HepG2 (cell line): ENCODE data around the gene CEACAM5.

Experiments used
- CTCF ChIP-seq: sonication (generic); formaldehyde crosslinking; IDR thresholded peaks from 2 replicates; pipeline ENCODE4 v1.5.0; 2020; ENCODE audit warnings: mild to moderate bottlenecking, missing genetic modification reagents, moderate library complexity
- FOXA3 ChIP-seq: IDR thresholded peaks from 2 replicates; pipeline ENCODE4 v1.6.1; 2016; ENCODE audit warnings: missing genetic modification reagents, missing compliant biosample characterization
- IRF2 ChIP-seq: IDR thresholded peaks from 2 replicates; pipeline ENCODE4 v1.6.1; 2018; ENCODE audit warnings: missing genetic modification reagents, missing compliant biosample characterization
- KDM4B ChIP-seq: sonication (generic); formaldehyde crosslinking; IDR thresholded peaks from 2 replicates; pipeline ENCODE4 v1.4.0; 2020; ENCODE audit warnings: missing genetic modification reagents
- LCORL ChIP-seq, 2 experiments: fragments of 450-650 bp in 1 of 2; sonication (generic) in 1 of 2; formaldehyde crosslinking in 1 of 2; IDR thresholded peaks; 2 replicates each; pipeline versions ENCODE4 v1.5.0 to v1.6.1; 2017 to 2020; ENCODE audit warnings: antibody characterized with exemption in 1 of 2, missing genetic modification reagents in 1 of 2
- PATZ1 ChIP-seq: sonication (generic); formaldehyde crosslinking; IDR thresholded peaks from 2 replicates; pipeline ENCODE4 v1.4.0; 2020; ENCODE audit warnings: missing genetic modification reagents
- POLR2A ChIP-seq, 2 experiments: IDR thresholded peaks; 2 replicates each; pipeline ENCODE4 v1.6.1; 2011; ENCODE audit warnings: low read depth in 2 of 2, low read length in 2 of 2, mild to moderate bottlenecking in 1 of 2, moderate library complexity in 1 of 2; ENCODE audit not compliant: insufficient read depth in 1 of 2
- POLR2AphosphoS2 ChIP-seq: IDR thresholded peaks from 2 replicates; pipeline ENCODE4 v1.6.1; 2011; ENCODE audit warnings: low read depth, low read length, improper control_type of control experiment
- TAF1 ChIP-seq: sonication (generic); formaldehyde crosslinking; IDR thresholded peaks from 2 replicates; pipeline ENCODE4 v1.4.0; 2020; ENCODE audit warnings: missing genetic modification reagents
- TARDBP ChIP-seq: sonication (generic); formaldehyde crosslinking; IDR thresholded peaks from 2 replicates; pipeline ENCODE4 v1.8.0; 2022; ENCODE audit warnings: mild to moderate bottlenecking, missing genetic modification reagents
- ZBTB44 ChIP-seq: sonication (generic); formaldehyde crosslinking; IDR thresholded peaks from 2 replicates; pipeline ENCODE4 v1.4.0; 2020; ENCODE audit warnings: missing genetic modification reagents
- ZFP41 ChIP-seq: sonication (generic); formaldehyde crosslinking; IDR thresholded peaks from 2 replicates; pipeline ENCODE4 v1.4.0; 2020; ENCODE audit warnings: mild to moderate bottlenecking, missing genetic modification reagents, borderline replicate concordance
- ZNF790 ChIP-seq: sonication (generic); formaldehyde crosslinking; IDR thresholded peaks from 2 replicates; pipeline ENCODE4 v1.8.0; 2022; ENCODE audit warnings: missing genetic modification reagents, mild to moderate bottlenecking, borderline replicate concordance
- TF ChIP-seq, protein P1 (sequence below): sonication (generic); formaldehyde crosslinking; conservative IDR thresholded peaks from 2 replicates; pipeline ENCODE4 v1.4.0; 2020; ENCODE audit warnings: missing genetic modification reagents

GRCh38 chr19:41668315-41668714 lies 40.1 kb upstream of the CEACAM5 start:
- TF ChIP-seq ZFP41 (CRISPR knock-in tag) (no peak), CTCF (CRISPR knock-in tag) (no peak), LCORL (IDR thresholded peaks at IDR 0.05) (no peak), LCORL (CRISPR knock-in tag; IDR thresholded peaks at IDR 0.05) (no peak), TAF1 (CRISPR knock-in tag) (no peak), ZBTB44 (CRISPR knock-in tag) (no peak), POLR2AphosphoS2 (no peak), FOXA3 (no peak), TARDBP (no peak), KDM4B (CRISPR knock-in tag) (no peak), POLR2A (IDR thresholded peaks at IDR 0.05; ENCODE audit: insufficient read depth in 1 of 2, low read depth in 2 of 2, low read length in 2 of 2) (no peak), IRF2 (CRISPR knock-in tag) (no peak), ZNF790 (CRISPR knock-in tag) (no peak), PATZ1 (CRISPR knock-in tag) (no peak)
- TF ChIP-seq, protein P1, sequence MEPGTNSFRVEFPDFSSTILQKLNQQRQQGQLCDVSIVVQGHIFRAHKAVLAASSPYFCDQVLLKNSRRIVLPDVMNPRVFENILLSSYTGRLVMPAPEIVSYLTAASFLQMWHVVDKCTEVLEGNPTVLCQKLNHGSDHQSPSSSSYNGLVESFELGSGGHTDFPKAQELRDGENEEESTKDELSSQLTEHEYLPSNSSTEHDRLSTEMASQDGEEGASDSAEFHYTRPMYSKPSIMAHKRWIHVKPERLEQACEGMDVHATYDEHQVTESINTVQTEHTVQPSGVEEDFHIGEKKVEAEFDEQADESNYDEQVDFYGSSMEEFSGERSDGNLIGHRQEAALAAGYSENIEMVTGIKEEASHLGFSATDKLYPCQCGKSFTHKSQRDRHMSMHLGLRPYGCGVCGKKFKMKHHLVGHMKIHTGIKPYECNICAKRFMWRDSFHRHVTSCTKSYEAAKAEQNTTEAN: no peak
